IMR-90 (cell line): ENCODE measurements around the gene ASPN. TPM values are rescaled to one million over a fixed set of nuclear protein-coding genes. Genes with fewer than 3 reads are reported as not detected.

Source experiments
- ATAC-seq: fragments of 200-7000 bp; cut with Tn5 transposase; 2 replicates; pipeline ENCODE4 v1.9.1; 2020; ENCODE audit warnings: low read depth, mild to moderate bottlenecking, moderate library complexity
- BruUV-seq: library from RNA; stranded (reverse); fragments of 400-500 nt; replicated peaks from 2 replicates; lab custom pipeline; 2021; lab: Mats Ljungman, UMichigan
- CTCF ChIA-PET: fragments of 300-600 bp; formaldehyde crosslinking; extraction: SDS; loops from one replicate; lab custom pipeline; 2021; ENCODE audit warnings: antibody characterized with exemption; lab: Yijun Ruan, JAX
- POLR2A ChIA-PET: fragments of 300-600 bp; sonication (Branson Sonifier 250); formaldehyde crosslinking; loops from one replicate; lab custom pipeline; 2022; ENCODE audit warnings: antibody characterized with exemption; ENCODE audit not compliant: unreplicated experiment; lab: Charles Lee
- DNase-seq: peaks from one replicate; pipeline ENCODE4 v3.0.0; 2013
- H2AFZ ChIP-seq: replicated peaks from 2 replicates; pipeline ENCODE3; 2013; ENCODE audit warnings: low read length, mild to moderate bottlenecking; ENCODE audit not compliant: poor library complexity
- H2AK5ac ChIP-seq: 2 replicates; pipeline ENCODE4 v1.6.1; 2013; ENCODE audit warnings: low read depth, low read length, inconsistent platforms
- H2AK9ac ChIP-seq: replicated peaks from 2 replicates; pipeline ENCODE3; 2013; ENCODE audit warnings: mild to moderate bottlenecking, low read depth, low read length, moderate library complexity; ENCODE audit not compliant: poor library complexity
- H2BK120ac ChIP-seq: 2 replicates; pipeline ENCODE4 v1.6.1; 2013; ENCODE audit warnings: low read depth, low read length, inconsistent platforms
- H2BK15ac ChIP-seq: 3 replicates; pipeline ENCODE4 v1.6.1; 2013; ENCODE audit warnings: low read depth, low read length, inconsistent platforms
- H2BK20ac ChIP-seq: 2 replicates; pipeline ENCODE4 v1.6.1; 2013; ENCODE audit warnings: low read depth, mild to moderate bottlenecking, inconsistent platforms, low read length, moderate library complexity
- H2BK5ac ChIP-seq: 2 replicates; pipeline ENCODE4 v1.6.1; 2013; ENCODE audit warnings: mild to moderate bottlenecking, low read depth, low read length, inconsistent platforms; ENCODE audit not compliant: poor library complexity, severe bottlenecking
- H3K14ac ChIP-seq: replicated peaks from 2 replicates; pipeline ENCODE4 v1.6.1; 2013; ENCODE audit warnings: low read depth, low read length, inconsistent platforms
- H3K18ac ChIP-seq: 2 replicates; pipeline ENCODE4 v1.6.1; 2013; ENCODE audit warnings: low read depth, low read length, control low read depth
- H3K23ac ChIP-seq: 2 replicates; pipeline ENCODE4 v1.6.1; 2013; ENCODE audit warnings: low read depth, low read length, inconsistent platforms
- H3K27ac ChIP-seq: 2 replicates; pipeline ENCODE4 v1.5.1; 2013; ENCODE audit warnings: mild to moderate bottlenecking, control low read depth, low read length; ENCODE audit not compliant: insufficient read depth
- H3K27me3 ChIP-seq: 2 replicates; pipeline ENCODE4 v1.6.1; 2013; ENCODE audit warnings: low read length; ENCODE audit not compliant: control insufficient read depth, insufficient read depth
- H3K36me3 ChIP-seq: 2 replicates; pipeline ENCODE4 v1.6.1; 2013; ENCODE audit warnings: low read length, mixed read lengths; ENCODE audit not compliant: control insufficient read depth, insufficient read depth
- H3K4ac ChIP-seq: 2 replicates; pipeline ENCODE4 v1.6.1; 2013; ENCODE audit warnings: low read depth, low read length, inconsistent platforms
- H3K4me1 ChIP-seq: 2 replicates; pipeline ENCODE4 v1.6.1; 2013; ENCODE audit warnings: low read length, mixed read lengths; ENCODE audit not compliant: control insufficient read depth, insufficient read depth
- H3K4me2 ChIP-seq: 2 replicates; pipeline ENCODE4 v1.6.1; 2013; ENCODE audit warnings: low read depth, mild to moderate bottlenecking, control low read depth, low read length, moderate library complexity
- H3K4me3 ChIP-seq: 2 replicates; pipeline ENCODE4 v1.5.1; 2013; ENCODE audit warnings: low read depth, mild to moderate bottlenecking, control low read depth, low read length, moderate library complexity; ENCODE audit not compliant: insufficient read depth
- H3K56ac ChIP-seq: 2 replicates; pipeline ENCODE4 v1.6.1; 2013; ENCODE audit warnings: low read length, inconsistent platforms; ENCODE audit not compliant: insufficient read depth; ENCODE audit errors: extremely low read depth
- H3K79me1 ChIP-seq, 2 experiments: 2 replicates each; pipeline ENCODE4 v1.6.1; 2013; ENCODE audit warnings: low read length in 2 of 2, inconsistent platforms in 1 of 2, low read depth in 1 of 2
- H3K9ac ChIP-seq: 2 replicates; pipeline ENCODE4 v1.6.1; 2013; ENCODE audit warnings: low read depth, low read length, control low read depth
- H3K9me1 ChIP-seq: 2 replicates; pipeline ENCODE4 v1.6.1; 2013; ENCODE audit warnings: low read length, inconsistent platforms; ENCODE audit not compliant: insufficient read depth
- H3K9me3 ChIP-seq: 2 replicates; pipeline ENCODE4 v1.6.1; 2013; ENCODE audit warnings: low read length; ENCODE audit not compliant: control insufficient read depth, insufficient read depth
- H4K20me1 ChIP-seq: 2 replicates; pipeline ENCODE4 v1.6.1; 2013; ENCODE audit warnings: low read length, inconsistent platforms; ENCODE audit not compliant: insufficient read depth
- H4K5ac ChIP-seq: 2 replicates; pipeline ENCODE4 v1.6.1; 2013; ENCODE audit warnings: mild to moderate bottlenecking, low read depth, low read length, control low read depth
- H4K8ac ChIP-seq, 2 experiments: 2 replicates each; pipeline ENCODE4 v1.6.1; 2013; ENCODE audit warnings: low read depth in 2 of 2, low read length in 2 of 2, control low read depth in 1 of 2, inconsistent platforms in 1 of 2
- H4K91ac ChIP-seq: 2 replicates; pipeline ENCODE4 v1.6.1; 2013; ENCODE audit warnings: low read depth, low read length, inconsistent platforms; ENCODE audit not compliant: insufficient read depth
- BHLHE40 ChIP-seq: fragments of 150-350 bp; IDR thresholded peaks from 2 replicates; pipeline ENCODE4 v1.6.1; 2016; ENCODE audit warnings: mild to moderate bottlenecking, low read depth, low read length
- CEBPB ChIP-seq: IDR thresholded peaks from 2 replicates; pipeline ENCODE4 v1.6.1; 2012; ENCODE audit warnings: low read depth, low read length, improper control_type of control experiment
- CHD1 ChIP-seq: IDR thresholded peaks from 2 replicates; pipeline ENCODE4 v1.6.1; 2012; ENCODE audit warnings: low read depth, low read length, improper control_type of control experiment
- CTCF ChIP-seq: conservative IDR thresholded peaks from 2 replicates; pipeline ENCODE4 v1.5.1; 2012; ENCODE audit warnings: mild to moderate bottlenecking, low read depth, low read length, improper control_type of control experiment
- ELK1 ChIP-seq: fragments of 150-350 bp; IDR thresholded peaks from 2 replicates; pipeline ENCODE4 v1.6.1; 2016; ENCODE audit warnings: low read depth, mild to moderate bottlenecking, low read length, moderate library complexity, borderline replicate concordance
- FOS ChIP-seq: fragments of 150-350 bp; IDR thresholded peaks from 2 replicates; pipeline ENCODE4 v1.6.1; 2016; ENCODE audit warnings: low read depth, low read length
- MAFK ChIP-seq: IDR thresholded peaks from 2 replicates; pipeline ENCODE4 v1.6.1; 2012; ENCODE audit warnings: low read depth, low read length, improper control_type of control experiment
- MAZ ChIP-seq: IDR thresholded peaks from 2 replicates; pipeline ENCODE4 v1.6.1; 2012; ENCODE audit warnings: low read depth, mild to moderate bottlenecking, low read length, improper control_type of control experiment, moderate library complexity, borderline replicate concordance
- MXI1 ChIP-seq: IDR thresholded peaks from 2 replicates; pipeline ENCODE4 v1.6.1; 2012; ENCODE audit warnings: low read depth, mild to moderate bottlenecking, low read length, moderate library complexity, borderline replicate concordance
- NFE2L2 ChIP-seq: fragments of 150-350 bp; IDR thresholded peaks from 2 replicates; pipeline ENCODE4 v1.6.1; 2016; ENCODE audit warnings: low read depth, mild to moderate bottlenecking, low read length
- POLR2A ChIP-seq: IDR thresholded peaks from 2 replicates; pipeline ENCODE4 v1.6.1; 2012; ENCODE audit warnings: mild to moderate bottlenecking, low read depth, low read length
- RAD21 ChIP-seq: IDR thresholded peaks from 2 replicates; pipeline ENCODE4 v1.6.1; 2012; ENCODE audit warnings: low read length, improper control_type of control experiment
- RCOR1 ChIP-seq: IDR thresholded peaks from 2 replicates; pipeline ENCODE4 v1.6.1; 2012; ENCODE audit warnings: mild to moderate bottlenecking, low read length, improper control_type of control experiment; ENCODE audit not compliant: insufficient replicate concordance
- RFX5 ChIP-seq: IDR thresholded peaks from 2 replicates; pipeline ENCODE4 v1.8.0; 2012; ENCODE audit warnings: low read depth, mild to moderate bottlenecking, low read length, moderate library complexity
- SMC3 ChIP-seq: fragments of 150-350 bp; IDR thresholded peaks from 2 replicates; pipeline ENCODE4 v1.6.1; 2016; ENCODE audit warnings: low read depth, mild to moderate bottlenecking, antibody characterized with exemption, low read length, moderate library complexity
- dilution Hi-C: fragments of 300-500 bp; cut with HindIII; formaldehyde crosslinking; loops from one replicate; pipeline ENCODE4 v1.14.3; 2018; ENCODE audit warnings: low sequenced_read_pairs; ENCODE audit not compliant: unreplicated experiment
- in situ Hi-C: fragments of 300-500 bp; cut with MboI; formaldehyde crosslinking; loops from 3 replicates; pipeline ENCODE4 v1.14.3; 2019; ENCODE audit warnings: low sequenced_read_pairs, inconsistent platforms, mixed read lengths
- intact Hi-C: fragments of 100-400 bp; cut with micrococcal nuclease; formaldehyde crosslinking; loops from 2 replicates; pipeline ENCODE4 v1.10.0; 2022
- polyA plus RNA-seq, 3 experiments: library from polyadenylated mRNA; depleted of rRNA; stranded (reverse); fragments of >200 nt; gene quantifications; 2 replicates each; pipeline ENCODE4 v1.2.3, GENCODE V29; 2012; ENCODE audit warnings: low replicate concordance in 1 of 3
- total RNA-seq: library from RNA; depleted of rRNA; stranded (reverse); fragments of >200 nt; gene quantifications from 2 replicates; pipeline ENCODE4 v1.2.3, GENCODE V29; 2012
- TF ChIP-seq, protein P1 (sequence below): fragments of 150-350 bp; IDR thresholded peaks from 2 replicates; pipeline ENCODE4 v1.6.1; 2017; ENCODE audit warnings: mild to moderate bottlenecking, antibody characterized with exemption, low read length, low read depth

ASPN gene
- total and polyA plus RNA-seq, 2 of the 4 experiments (the other 2 are of a cell fraction) = under 0.01 to 0.09 TPM

DNA sequence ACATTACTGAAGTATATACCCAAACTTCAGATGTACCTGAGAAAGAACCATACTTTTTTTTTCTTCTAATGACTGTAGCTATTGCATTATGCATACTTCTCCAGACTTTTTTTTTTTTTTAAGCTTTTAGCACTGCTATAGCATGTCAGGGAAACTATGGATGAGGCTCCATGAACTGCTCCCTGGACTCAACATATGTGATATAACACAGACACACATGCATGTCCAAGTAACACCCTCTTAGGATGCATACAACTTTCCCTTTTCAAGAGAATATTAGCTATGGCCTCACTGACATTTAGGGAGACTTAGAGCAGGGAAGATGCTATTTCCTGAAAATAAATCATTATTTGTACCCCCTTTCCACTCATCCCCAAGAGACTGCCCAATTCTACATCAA is 499 bp upstream of the ASPN start:
- BruUV-seq = no TSS peak
- no peak overlapping the region for H2BK15ac ChIP-seq
- H4K91ac ChIP-seq = no peak overlapping the region
- no peak overlapping the region for H4K5ac ChIP-seq
- dilution Hi-C loops = no loop called here
- H3K9ac ChIP-seq = no peak overlapping the region
- no peak overlapping the region; the same call in 1 of the 2 replicates for H3K14ac ChIP-seq
- no peak overlapping the region for H2AK5ac ChIP-seq
- no peak overlapping the region for H2BK5ac ChIP-seq
- ATAC-seq (no peak), DNase-seq (no peak)
- no peaks in the 10 kb centered on the region for H3K27me3 ChIP-seq
- TF ChIP-seq, protein P1, sequence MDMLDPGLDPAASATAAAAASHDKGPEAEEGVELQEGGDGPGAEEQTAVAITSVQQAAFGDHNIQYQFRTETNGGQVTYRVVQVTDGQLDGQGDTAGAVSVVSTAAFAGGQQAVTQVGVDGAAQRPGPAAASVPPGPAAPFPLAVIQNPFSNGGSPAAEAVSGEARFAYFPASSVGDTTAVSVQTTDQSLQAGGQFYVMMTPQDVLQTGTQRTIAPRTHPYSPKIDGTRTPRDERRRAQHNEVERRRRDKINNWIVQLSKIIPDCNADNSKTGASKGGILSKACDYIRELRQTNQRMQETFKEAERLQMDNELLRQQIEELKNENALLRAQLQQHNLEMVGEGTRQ = no peak
- TF ChIP-seq MAZ = no peak
- no peak for TF ChIP-seq SMC3
- TF ChIP-seq CHD1 = no peak
- no peak for TF ChIP-seq RAD21
- no peak for TF ChIP-seq CEBPB
- TF ChIP-seq NFE2L2 = no peak
- TF ChIP-seq BHLHE40 = no peak
- TF ChIP-seq POLR2A = no peak
- no peak for TF ChIP-seq RFX5
- TF ChIP-seq ELK1 = no peak
- TF ChIP-seq FOS = no peak
- TF ChIP-seq MXI1 = no peak
- no peak for TF ChIP-seq CTCF
- TF ChIP-seq MAFK = no peak
- TF ChIP-seq RCOR1 = no peak
- no peaks in the 10 kb centered on the region for H4K20me1 ChIP-seq
- no peak overlapping the region for H3K27ac ChIP-seq
- H3K23ac ChIP-seq = no peak overlapping the region
- H3K4me2 ChIP-seq = no peak overlapping the region
- peaks cover 7% of the 10 kb centered on the region for H3K9me1 ChIP-seq
- no peak overlapping the region for H2BK120ac ChIP-seq
- H3K4ac ChIP-seq = 0 out of 2 replicates have a peak overlapping the region, but pooled peaks have one; percentile 5
- no peak overlapping the region for H2BK20ac ChIP-seq
- H3K4me3 ChIP-seq = no peak overlapping the region
- ChIA-PET POLR2A (no interaction called here), CTCF (interaction anchor here (0.6 kb wide), 1 partner anchor 143 kb away, joined by 3 read pairs; no protein-coding TSS in a partner anchor)
- no peaks in the 10 kb centered on the region for H3K9me3 ChIP-seq
- no peak overlapping the region; the same call in 1 of the 2 replicates for H3K18ac ChIP-seq
- no peak overlapping the region for H2AK9ac ChIP-seq
- no peaks in the 10 kb centered on the region for H3K36me3 ChIP-seq
- intact Hi-C loops = no loop called here
- H2AFZ ChIP-seq = no peak overlapping the region
- in situ Hi-C loops = no loop called here
- no peak overlapping the region for H4K8ac ChIP-seq
- H3K79me1 ChIP-seq = peaks cover 0 to 2% of the 10 kb centered on the region in 2 experiments; a peak in 1 of 4 replicates
- H3K4me1 ChIP-seq = peaks cover 18% of the 10 kb centered on the region
- H3K56ac ChIP-seq = no peak overlapping the region
